ENCODE measurements around the gene MAPKAP1.
"Not testable (repeated sequence)": the region's sequence is repeated elsewhere in the genome, so short reads cannot be mapped to it uniquely, and the experiment has no call there.

The MAPKAP1 gene

GRCh38 chr9:125742657-125743056 is 35.6 kb upstream of the MAPKAP1 start:
- in situ Hi-C loops (cut with MboI; ENCODE audit: low pct_unique_long_range_greater_than_20kb, low sequenced_read_pairs) = no loop called here

GRCh38 chr9:125739436-125739835 is 32.4 kb upstream of the MAPKAP1 start:
- in situ Hi-C loops (cut with MboI; ENCODE audit: low pct_unique_long_range_greater_than_20kb, low sequenced_read_pairs) = no loop called here
- no peak for DNase-seq

More at GRCh38 chr9:125742657-125743056, 35.6 kb upstream of the MAPKAP1 start:
- no peak for DNase-seq

GRCh38 chr9:125732562-125732961 is 25.6 kb upstream of the MAPKAP1 start:
- DNase-seq = no peak
- in situ Hi-C loops (cut with MboI; ENCODE audit: low pct_unique_long_range_greater_than_20kb, low sequenced_read_pairs) = no loop called here

- no peak for DNase-seq
- in situ Hi-C loops (cut with MboI; ENCODE audit: low pct_unique_long_range_greater_than_20kb, low sequenced_read_pairs) = no loop called here
These were observed 23.2 kb upstream of the MAPKAP1 start for GRCh38 chr9:125730168-125730567.

GRCh38 chr9:125726456-125727132 is 19.6 kb upstream of the MAPKAP1 start:
- DNase-seq = no peak
- in situ Hi-C loops (cut with MboI; ENCODE audit: low pct_unique_long_range_greater_than_20kb, low sequenced_read_pairs) = no loop called here

GRCh38 chr9:125707472-125707804 is 430 bp upstream of the MAPKAP1 start:
- in situ Hi-C loops (cut with MboI; ENCODE audit: low pct_unique_long_range_greater_than_20kb, low sequenced_read_pairs) = no loop called here
- no peak for DNase-seq

GRCh38 chr9:125705893-125706292 is 1.1 kb downstream of the MAPKAP1 start:
- DNase-seq = no peak
- in situ Hi-C loops (cut with MboI; ENCODE audit: low pct_unique_long_range_greater_than_20kb, low sequenced_read_pairs) = no loop called here

- DNase-seq = no peak
- in situ Hi-C loops (cut with MboI; ENCODE audit: low pct_unique_long_range_greater_than_20kb, low sequenced_read_pairs) = no loop called here
These were observed 3.3 kb downstream of the MAPKAP1 start for GRCh38 chr9:125703662-125704061.

- DNase-seq = no peak
- in situ Hi-C loops (cut with MboI; ENCODE audit: low pct_unique_long_range_greater_than_20kb, low sequenced_read_pairs) = no loop called here
These were observed 5.7 kb downstream of the MAPKAP1 start for GRCh38 chr9:125701351-125701750.

- in situ Hi-C loops (cut with MboI; ENCODE audit: low pct_unique_long_range_greater_than_20kb, low sequenced_read_pairs) = no loop called here
- DNase-seq = no peak
These were observed 6.2 kb downstream of the MAPKAP1 start for GRCh38 chr9:125700791-125701190.

GRCh38 chr9:125699870-125700269 is 7.1 kb downstream of the MAPKAP1 start:
- DNase-seq = no peak
- in situ Hi-C loops (cut with MboI; ENCODE audit: low pct_unique_long_range_greater_than_20kb, low sequenced_read_pairs) = no loop called here

- peak; percentile 53 for DNase-seq
- in situ Hi-C loops (cut with MboI; ENCODE audit: low pct_unique_long_range_greater_than_20kb, low sequenced_read_pairs) = no loop called here
These were observed 10.8 kb downstream of the MAPKAP1 start for GRCh38 chr9:125696106-125696647.

- DNase-seq; in situ Hi-C loops (cut with MboI; ENCODE audit: low pct_unique_long_range_greater_than_20kb, low sequenced_read_pairs): not testable (repeated sequence)
These were observed 11.5 kb downstream of the MAPKAP1 start for GRCh38 chr9:125695548-125695947.

- DNase-seq = no peak
- in situ Hi-C loops (cut with MboI; ENCODE audit: low pct_unique_long_range_greater_than_20kb, low sequenced_read_pairs) = no loop called here
These were observed 12.5 kb downstream of the MAPKAP1 start for GRCh38 chr9:125694478-125694877.

GRCh38 chr9:125693492-125693891 is 13.5 kb downstream of the MAPKAP1 start:
- DNase-seq; in situ Hi-C loops (cut with MboI; ENCODE audit: low pct_unique_long_range_greater_than_20kb, low sequenced_read_pairs): not testable (repeated sequence)

- in situ Hi-C loops (cut with MboI; ENCODE audit: low pct_unique_long_range_greater_than_20kb, low sequenced_read_pairs) = no loop called here
These were observed 15.1 kb downstream of the MAPKAP1 start for GRCh38 chr9:125691869-125692268.

GRCh38 chr9:125690679-125691078 is 16.3 kb downstream of the MAPKAP1 start:
- DNase-seq = peak; percentile 16
- in situ Hi-C loops (cut with MboI; ENCODE audit: low pct_unique_long_range_greater_than_20kb, low sequenced_read_pairs) = no loop called here

More at GRCh38 chr9:125691869-125692268, 15.1 kb downstream of the MAPKAP1 start:
- no peak for DNase-seq

- DNase-seq = no peak
- in situ Hi-C loops (cut with MboI; ENCODE audit: low pct_unique_long_range_greater_than_20kb, low sequenced_read_pairs) = no loop called here
These were observed 19.7 kb downstream of the MAPKAP1 start for GRCh38 chr9:125687163-125687863.

GRCh38 chr9:125685167-125685566 is 21.8 kb downstream of the MAPKAP1 start:
- no peak for DNase-seq
- in situ Hi-C loops (cut with MboI; ENCODE audit: low pct_unique_long_range_greater_than_20kb, low sequenced_read_pairs) = no loop called here

- DNase-seq = no peak
- in situ Hi-C loops (cut with MboI; ENCODE audit: low pct_unique_long_range_greater_than_20kb, low sequenced_read_pairs) = no loop called here
These were observed 23.5 kb downstream of the MAPKAP1 start for GRCh38 chr9:125683486-125683885.

- DNase-seq = no peak
- in situ Hi-C loops (cut with MboI; ENCODE audit: low pct_unique_long_range_greater_than_20kb, low sequenced_read_pairs) = no loop called here
These were observed 24.7 kb downstream of the MAPKAP1 start for GRCh38 chr9:125682340-125682739.
